Measurements from ENCODE around the gene ACAA1. TPM values are rescaled to one million over a fixed set of nuclear protein-coding genes. Genes with fewer than 3 reads are reported as not detected.

The ACAA1 gene
- total and polyA plus RNA-seq, 2 of the 13 experiments (the other 11 are each of a cell fraction or from before 2014, with no cell fraction given) = 60.8 to 188 TPM

- no peak; the same call in 1 of the 2 replicates for TF ChIP-seq ARID5B (CRISPR knock-in tag; IDR thresholded peaks at IDR 0.05)
- no peak for TF ChIP-seq ZBTB40 (IDR thresholded peaks at IDR 0.05)
- TF ChIP-seq ZBTB40 (CRISPR knock-in tag; IDR thresholded peaks at IDR 0.05) = no peak; the same call in 1 of the 2 replicates
- TF ChIP-seq GRHL1 (CRISPR knock-in tag; conservative IDR thresholded peaks at IDR 0.05) = no peak
- TF ChIP-seq STAT5B (CRISPR knock-in tag; IDR thresholded peaks at IDR 0.05) = no peak
- TF ChIP-seq ZFP36L1 (CRISPR knock-in tag; IDR thresholded peaks at IDR 0.05) = no peak
- TF ChIP-seq TFDP2 (CRISPR knock-in tag; IDR thresholded peaks at IDR 0.05) = peak; percentile 43
- TF ChIP-seq ZBTB33 (CRISPR knock-in tag; IDR thresholded peaks at IDR 0.05) = no peak
- no peak for TF ChIP-seq ZNF143 (CRISPR knock-in tag; IDR thresholded peaks at IDR 0.05)
- no peak for TF ChIP-seq FOXK2 (IDR thresholded peaks at IDR 0.05)
These were observed 1.6 kb upstream of the ACAA1 start, which contains the start of gene MYD88 (continued) for GRCh38 chr3:38138349-38139190.
